Measurements from ENCODE around the gene MYO1E. TPM values are rescaled to one million over a fixed set of nuclear protein-coding genes. Genes with fewer than 3 reads are reported as not detected.

The MYO1E gene
- polyA plus RNA-seq, 1 donor from 2014 or later, result 0.38 TPM

- Histone ChIP-seq H3K36me3 (ENCODE audit: insufficient read depth, low read length) (no peaks in the 10 kb centered on the region), H3K9me2 (ENCODE audit: insufficient read depth, low read length) (no peaks in the 10 kb centered on the region), H2AFZ (ENCODE audit: low read depth, low read length) (no peak overlapping the region), H3K4me3 (ENCODE audit: low read length) (no peak overlapping the region), H3K27me3 (ENCODE audit: insufficient read depth, low read depth, low read length) (no peaks in the 10 kb centered on the region), H4K20me1 (ENCODE audit: insufficient read depth) (no peaks in the 10 kb centered on the region), H3K9ac (ENCODE audit: low read length) (no peak overlapping the region), H3F3A (ENCODE audit: insufficient read depth, low read length, poor library complexity, severe bottlenecking) (no peaks in the 10 kb centered on the region), H3K9me3 (ENCODE audit: low read length) (no peaks in the 10 kb centered on the region), H3K27ac (ENCODE audit: low read length) (no peak overlapping the region), H3K4me2 (ENCODE audit: low read length) (no peak overlapping the region), H3K79me2 (replicated peaks; ENCODE audit: insufficient read depth, low read length) (no peaks in the 10 kb centered on the region)
- no peak for TF ChIP-seq MXI1 (conservative IDR thresholded peaks at IDR 0.05; ENCODE audit: poor library complexity, severe bottlenecking)
- TF ChIP-seq EP300 (conservative IDR thresholded peaks at IDR 0.05; ENCODE audit: poor library complexity, severe bottlenecking), result no peak
- no peak for TF ChIP-seq RAD21 (conservative IDR thresholded peaks at IDR 0.05)
- no peak for TF ChIP-seq POLR2AphosphoS5 (IDR thresholded peaks at IDR 0.05)
Observed at GRCh38 chr15:59276225-59277178, 96.2 kb downstream of the MYO1E start.

GRCh38 chr15:59274126-59274970 lies 98.3 kb downstream of the MYO1E start:
- Histone ChIP-seq H3K4me3 (ENCODE audit: low read length) (no peak overlapping the region), H3K27ac (ENCODE audit: low read length) (no peak overlapping the region)

More at GRCh38 chr15:59274126-59274970, 98.3 kb downstream of the MYO1E start:
- Histone ChIP-seq H3F3A (ENCODE audit: insufficient read depth, low read length, poor library complexity, severe bottlenecking) (no peaks in the 10 kb centered on the region), H4K20me1 (ENCODE audit: insufficient read depth) (no peaks in the 10 kb centered on the region), H3K9me3 (ENCODE audit: low read length) (no peaks in the 10 kb centered on the region), H3K9me2 (ENCODE audit: insufficient read depth, low read length) (no peaks in the 10 kb centered on the region), H3K9ac (ENCODE audit: low read length) (no peak overlapping the region), H2AFZ (ENCODE audit: low read depth, low read length) (no peak overlapping the region), H3K27me3 (ENCODE audit: insufficient read depth, low read depth, low read length) (no peaks in the 10 kb centered on the region), H3K4me2 (ENCODE audit: low read length) (no peak overlapping the region), H3K79me2 (replicated peaks; ENCODE audit: insufficient read depth, low read length) (no peaks in the 10 kb centered on the region), H3K36me3 (ENCODE audit: insufficient read depth, low read length) (no peaks in the 10 kb centered on the region)
- TF ChIP-seq REST (IDR thresholded peaks at IDR 0.05; ENCODE audit: borderline replicate concordance) (no peak), SMC3 (conservative IDR thresholded peaks at IDR 0.05; ENCODE audit: poor library complexity) (no peak), EZH2 (IDR thresholded peaks at IDR 0.05; ENCODE audit: borderline replicate concordance, insufficient read depth, low read length, poor library complexity, severe bottlenecking) (no peak), EP300 (conservative IDR thresholded peaks at IDR 0.05; ENCODE audit: poor library complexity, severe bottlenecking) (no peak), RAD21 (conservative IDR thresholded peaks at IDR 0.05) (no peak), CTCF (IDR thresholded peaks at IDR 0.05; ENCODE audit: poor library complexity, severe bottlenecking) (no peak), MXI1 (conservative IDR thresholded peaks at IDR 0.05; ENCODE audit: poor library complexity, severe bottlenecking) (no peak), TAF1 (IDR thresholded peaks at IDR 0.05; ENCODE audit: low read depth) (no peak), POLR2AphosphoS5 (IDR thresholded peaks at IDR 0.05) (no peak)
